ENCODE data around the gene ZSWIM5.
"Not testable (repeated sequence)": the region's sequence is repeated elsewhere in the genome, so short reads cannot be mapped to it uniquely, and the experiment has no call there.

ZSWIM5 gene

DNA sequence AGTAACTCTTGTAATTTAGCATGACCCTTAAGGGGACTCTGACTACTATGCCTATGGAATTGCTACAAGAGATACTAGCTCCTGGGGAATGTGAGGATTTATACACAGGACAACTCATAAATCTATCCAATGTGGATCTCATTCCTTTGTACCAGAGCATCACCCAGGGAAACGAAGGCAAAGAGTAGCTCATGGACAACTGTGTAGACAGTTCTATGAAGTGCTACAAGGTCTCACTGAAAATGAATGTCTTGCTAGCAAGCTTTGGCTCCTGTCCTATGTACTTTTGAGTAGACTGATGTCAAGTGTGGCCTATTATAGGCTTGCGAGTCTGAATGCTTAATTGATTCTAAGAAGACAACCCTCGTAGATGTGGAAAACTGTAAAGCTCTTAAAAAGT, 93.7 kb downstream of the ZSWIM5 start:
- Histone ChIP-seq H3K4me3 (replicated peaks; ENCODE audit: insufficient read depth, low read length) (no peak overlapping the region), H3K27ac (replicated peaks) (no peak overlapping the region), H3K27me3 (ENCODE audit: insufficient read depth, poor library complexity, severe bottlenecking) (no peaks in the 10 kb centered on the region)
- DNase-seq (ENCODE audit: low read depth in 1 of 2, low spot score in 1 of 2): no peak
- TF ChIP-seq POLR2AphosphoS5 (IDR thresholded peaks at IDR 0.05; ENCODE audit: low read depth) (no peak), GABPA (IDR thresholded peaks at IDR 0.05; ENCODE audit: low read depth) (no peak), SPI1 (IDR thresholded peaks at IDR 0.05; ENCODE audit: borderline replicate concordance, low read depth) (no peak), REST (IDR thresholded peaks at IDR 0.05; ENCODE audit: insufficient replicate concordance, low read depth) (no peak)
- TF ChIP-seq, protein P1, sequence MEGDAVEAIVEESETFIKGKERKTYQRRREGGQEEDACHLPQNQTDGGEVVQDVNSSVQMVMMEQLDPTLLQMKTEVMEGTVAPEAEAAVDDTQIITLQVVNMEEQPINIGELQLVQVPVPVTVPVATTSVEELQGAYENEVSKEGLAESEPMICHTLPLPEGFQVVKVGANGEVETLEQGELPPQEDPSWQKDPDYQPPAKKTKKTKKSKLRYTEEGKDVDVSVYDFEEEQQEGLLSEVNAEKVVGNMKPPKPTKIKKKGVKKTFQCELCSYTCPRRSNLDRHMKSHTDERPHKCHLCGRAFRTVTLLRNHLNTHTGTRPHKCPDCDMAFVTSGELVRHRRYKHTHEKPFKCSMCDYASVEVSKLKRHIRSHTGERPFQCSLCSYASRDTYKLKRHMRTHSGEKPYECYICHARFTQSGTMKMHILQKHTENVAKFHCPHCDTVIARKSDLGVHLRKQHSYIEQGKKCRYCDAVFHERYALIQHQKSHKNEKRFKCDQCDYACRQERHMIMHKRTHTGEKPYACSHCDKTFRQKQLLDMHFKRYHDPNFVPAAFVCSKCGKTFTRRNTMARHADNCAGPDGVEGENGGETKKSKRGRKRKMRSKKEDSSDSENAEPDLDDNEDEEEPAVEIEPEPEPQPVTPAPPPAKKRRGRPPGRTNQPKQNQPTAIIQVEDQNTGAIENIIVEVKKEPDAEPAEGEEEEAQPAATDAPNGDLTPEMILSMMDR (IDR thresholded peaks at IDR 0.05; ENCODE audit: insufficient read depth, low read length): no peak

- TF ChIP-seq SPI1 (IDR thresholded peaks at IDR 0.05; ENCODE audit: borderline replicate concordance, low read depth) (no peak), GABPA (IDR thresholded peaks at IDR 0.05; ENCODE audit: low read depth) (no peak), POLR2AphosphoS5 (IDR thresholded peaks at IDR 0.05; ENCODE audit: low read depth) (no peak), REST (IDR thresholded peaks at IDR 0.05; ENCODE audit: insufficient replicate concordance, low read depth) (no peak)
- TF ChIP-seq, protein P1 (IDR thresholded peaks at IDR 0.05; ENCODE audit: insufficient read depth, low read length): no peak
- Histone ChIP-seq H3K4me3 (replicated peaks; ENCODE audit: insufficient read depth, low read length) (no peak overlapping the region), H3K27ac (replicated peaks) (no peak overlapping the region), H3K27me3 (ENCODE audit: insufficient read depth, poor library complexity, severe bottlenecking) (no peaks in the 10 kb centered on the region)
- no peak for DNase-seq (ENCODE audit: low read depth in 1 of 2, low spot score in 1 of 2)
These were observed 95.2 kb downstream of the ZSWIM5 start for GRCh38 chr1:45111239-45111638.

- TF ChIP-seq POLR2AphosphoS5 (IDR thresholded peaks at IDR 0.05; ENCODE audit: low read depth): no peak
- Histone ChIP-seq H3K27me3 (ENCODE audit: insufficient read depth, poor library complexity, severe bottlenecking) (no peaks in the 10 kb centered on the region), H3K27ac (replicated peaks) (no peak overlapping the region), H3K4me3 (replicated peaks; ENCODE audit: insufficient read depth, low read length) (no peak overlapping the region)
- DNase-seq (ENCODE audit: low read depth in 1 of 2, low spot score in 1 of 2): no peak
These were observed 98.6 kb downstream of the ZSWIM5 start for GRCh38 chr1:45107782-45108181.

- not testable (repeated sequence) for H3K4me3 ChIP-seq (replicated peaks; ENCODE audit: insufficient read depth, low read length); H3K27ac ChIP-seq (replicated peaks); DNase-seq (ENCODE audit: low read depth in 1 of 2, low spot score in 1 of 2); H3K27me3 ChIP-seq (ENCODE audit: insufficient read depth, poor library complexity, severe bottlenecking)
These were observed 99.5 kb downstream of the ZSWIM5 start for GRCh38 chr1:45106864-45107263.

- H3K27ac ChIP-seq (replicated peaks); DNase-seq (ENCODE audit: low read depth in 1 of 2, low spot score in 1 of 2); H3K4me3 ChIP-seq (replicated peaks; ENCODE audit: insufficient read depth, low read length); H3K27me3 ChIP-seq (ENCODE audit: insufficient read depth, poor library complexity, severe bottlenecking): not testable (repeated sequence)
These were observed 100.3 kb downstream of the ZSWIM5 start for GRCh38 chr1:45106156-45106545.

DNA sequence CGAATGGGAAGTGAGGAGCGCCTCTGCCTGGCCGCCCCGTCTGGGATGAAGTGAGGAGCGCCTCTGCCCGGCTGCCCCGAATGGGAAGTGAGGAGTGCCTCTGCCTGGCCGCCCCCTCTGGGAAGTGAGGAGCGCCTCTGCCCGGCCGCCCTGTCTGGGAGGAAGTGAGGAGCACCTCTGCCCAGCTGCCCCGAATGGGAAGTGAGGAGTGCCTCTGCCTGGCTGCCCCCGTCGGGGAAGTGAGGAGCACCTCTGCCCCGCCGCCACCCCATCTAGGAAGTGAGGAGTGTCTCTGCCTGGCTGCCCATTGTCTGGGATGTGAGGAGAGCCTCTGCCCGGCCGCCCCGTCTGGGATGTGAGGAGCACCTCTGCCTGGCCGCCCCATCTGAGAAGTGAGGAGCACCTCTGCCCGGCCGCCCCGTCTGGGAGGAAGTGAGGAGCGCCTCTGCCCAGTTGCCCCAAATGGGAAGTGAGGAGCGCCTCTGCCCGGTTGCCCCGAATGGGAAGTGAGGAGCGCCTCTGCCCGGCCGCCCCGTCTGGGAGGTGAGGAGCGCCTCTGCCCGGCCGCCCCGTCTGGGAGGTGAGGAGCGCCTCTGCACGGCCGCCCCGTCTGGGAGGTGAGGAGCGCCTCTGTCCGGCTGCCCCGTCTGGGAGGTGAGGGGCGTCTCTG, 100.8 kb downstream of the ZSWIM5 start:
- not testable (repeated sequence) for H3K27me3 ChIP-seq (ENCODE audit: insufficient read depth, poor library complexity, severe bottlenecking); DNase-seq (ENCODE audit: low read depth in 1 of 2, low spot score in 1 of 2); H3K4me3 ChIP-seq (replicated peaks; ENCODE audit: insufficient read depth, low read length); H3K27ac ChIP-seq (replicated peaks)
